ELR (cell line): Measurements from ENCODE around the gene ASTN2.

Experiments used
- DNase-seq: peaks from one replicate; pipeline ENCODE4 v3.0.0-alpha.2; 2015; ENCODE audit warnings: low read depth

ASTN2 gene

GRCh38 chr9:117359910-117360309 is 54.9 kb downstream of the ASTN2 start:
- DNase-seq, result no peak

- no peak for DNase-seq
Observed at GRCh38 chr9:117355542-117355941, 59.3 kb downstream of the ASTN2 start.

GRCh38 chr9:117354997-117355396 is 59.9 kb downstream of the ASTN2 start:
- no peak for DNase-seq

- DNase-seq, result no peak
Observed at GRCh38 chr9:117354244-117354847, 60.5 kb downstream of the ASTN2 start.

GRCh38 chr9:117344892-117345660 is 69.8 kb downstream of the ASTN2 start:
- peak; percentile 1 for DNase-seq

GRCh38 chr9:117343427-117343826 is 71.4 kb downstream of the ASTN2 start:
- DNase-seq, result peak; percentile 0

GRCh38 chr9:117341151-117341550 is 73.7 kb downstream of the ASTN2 start:
- no peak for DNase-seq

GRCh38 chr9:117340422-117340821 is 74.4 kb downstream of the ASTN2 start:
- DNase-seq, result no peak

- DNase-seq, result no peak
Observed at GRCh38 chr9:117335837-117336433, 78.9 kb downstream of the ASTN2 start.

- no peak for DNase-seq
Observed at GRCh38 chr9:117334101-117334500, 80.8 kb downstream of the ASTN2 start.

- DNase-seq, result no peak
Observed at GRCh38 chr9:117325831-117326230, 89.0 kb downstream of the ASTN2 start.

- no peak for DNase-seq
Observed at GRCh38 chr9:117325110-117325731, 89.6 kb downstream of the ASTN2 start.

- no peak for DNase-seq
Observed at GRCh38 chr9:117323390-117323789, 91.5 kb downstream of the ASTN2 start.

- DNase-seq, result no peak
Observed at GRCh38 chr9:117317192-117317591, 97.7 kb downstream of the ASTN2 start.

GRCh38 chr9:117315236-117315635 is 99.6 kb downstream of the ASTN2 start:
- no peak for DNase-seq

- DNase-seq, result no peak
Observed at GRCh38 chr9:117313989-117314388, 100.9 kb downstream of the ASTN2 start.

GRCh38 chr9:117307701-117308100 is 107.2 kb downstream of the ASTN2 start:
- no peak for DNase-seq

- DNase-seq, result no peak
Observed at GRCh38 chr9:117306032-117306431, 108.8 kb downstream of the ASTN2 start.

- no peak for DNase-seq
Observed at GRCh38 chr9:117305454-117305853, 109.4 kb downstream of the ASTN2 start.

- DNase-seq, result no peak
Observed at GRCh38 chr9:117304549-117304948, 110.3 kb downstream of the ASTN2 start.

- DNase-seq, result no peak
Observed at GRCh38 chr9:117303643-117304230, 111.1 kb downstream of the ASTN2 start.

- no peak for DNase-seq
Observed at GRCh38 chr9:117302487-117302886, 112.4 kb downstream of the ASTN2 start.
